ENCODE results near the gene USP17L18.
"Not testable (repeated sequence)": the region's sequence is repeated elsewhere in the genome, so short reads cannot be mapped to it uniquely, and the experiment has no call there.

The USP17L18 gene

DNA sequence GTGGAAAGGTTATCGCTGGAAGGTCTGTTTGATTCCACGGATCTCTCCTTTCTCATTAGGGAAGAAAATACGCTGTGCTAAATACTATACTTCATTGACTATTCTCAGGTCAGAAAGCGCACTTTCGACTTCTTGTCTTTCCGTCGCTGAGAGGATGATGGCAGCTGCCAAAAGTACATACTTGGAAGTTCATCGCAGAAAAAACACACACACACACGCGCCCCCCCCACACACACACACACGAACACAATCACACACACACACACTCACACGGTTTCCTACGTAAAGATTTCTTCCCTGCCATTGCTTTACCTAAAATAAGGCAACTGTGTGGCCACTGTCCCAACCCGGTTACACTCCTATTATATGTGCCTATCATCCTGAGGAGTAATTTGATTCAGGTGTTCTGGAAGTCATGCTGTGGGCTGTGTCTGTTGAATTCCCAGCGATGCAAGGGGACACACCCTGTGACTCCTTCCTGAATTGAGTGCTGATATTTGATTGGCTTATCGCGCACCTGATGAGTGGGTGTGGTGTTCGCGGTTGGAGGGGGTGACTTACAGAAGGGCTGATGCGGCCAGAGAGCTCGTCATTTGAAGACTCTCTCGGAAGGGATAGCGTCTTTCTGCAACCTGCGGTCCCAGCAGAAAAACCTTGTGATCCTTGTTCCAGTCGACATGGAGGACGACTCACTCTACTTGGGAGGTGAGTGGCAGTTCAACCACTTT, at the start of gene USP17L18:
Gene USP17L18, plus strand, starts transcription at position 678 of the 728 bp plus-strand sequence. Its CDS starts 0 bp downstream, at position 678.
- DNase-seq: not testable (repeated sequence)

DNA sequence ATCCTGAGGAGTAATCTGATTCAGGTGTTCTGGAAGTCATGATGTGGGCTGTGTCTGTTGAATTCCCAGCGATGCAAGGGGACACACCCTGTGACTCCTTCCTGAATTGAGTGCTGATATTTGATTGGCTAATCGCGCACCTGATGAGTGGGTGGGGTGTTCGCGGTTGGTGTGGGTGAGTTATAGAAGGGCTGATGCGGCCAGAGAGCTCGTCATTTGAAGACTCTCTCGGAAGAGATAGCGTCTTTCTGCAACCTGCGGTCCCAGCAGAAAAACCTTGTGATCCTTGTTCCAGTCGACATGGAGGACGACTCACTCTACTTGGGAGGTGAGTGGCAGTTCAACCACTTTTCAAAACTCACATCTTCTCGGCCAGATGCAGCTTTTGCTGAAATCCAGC, 38.1 kb upstream of the USP17L18 start, which contains the start of gene USP17L10:
Gene USP17L10, plus strand, starts transcription at position 301 of the 400 bp plus-strand sequence. Its CDS starts 0 bp downstream, at position 301.
- not testable (repeated sequence) for DNase-seq

DNA sequence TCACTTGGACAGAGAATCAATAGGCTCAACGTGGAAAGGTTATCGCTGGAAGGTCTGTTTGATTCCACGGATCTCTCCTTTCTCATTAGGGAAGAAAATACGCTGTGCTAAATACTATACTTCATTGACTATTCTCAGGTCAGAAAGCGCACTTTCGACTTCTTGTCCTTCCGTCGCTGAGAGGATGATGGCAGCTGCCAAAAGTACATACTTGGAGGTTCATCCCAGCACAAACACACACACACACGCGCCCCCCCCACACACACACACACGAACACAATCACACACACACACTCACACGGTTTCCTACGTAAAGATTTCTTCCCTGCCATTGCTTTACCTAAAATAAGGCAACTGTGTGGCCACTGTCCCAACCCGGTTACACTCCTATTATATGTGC, 33.7 kb upstream of the USP17L18 start:
- DNase-seq: not testable (repeated sequence)

GRCh38 chr4:9215105-9215504, 33.3 kb upstream of the USP17L18 start, which contains the start of gene USP17L11:
TSS of gene USP17L11 (plus strand) at chr4:9215405. CDS start at chr4:9215405, 0 bp downstream.
- DNase-seq: not testable (repeated sequence)

DNA sequence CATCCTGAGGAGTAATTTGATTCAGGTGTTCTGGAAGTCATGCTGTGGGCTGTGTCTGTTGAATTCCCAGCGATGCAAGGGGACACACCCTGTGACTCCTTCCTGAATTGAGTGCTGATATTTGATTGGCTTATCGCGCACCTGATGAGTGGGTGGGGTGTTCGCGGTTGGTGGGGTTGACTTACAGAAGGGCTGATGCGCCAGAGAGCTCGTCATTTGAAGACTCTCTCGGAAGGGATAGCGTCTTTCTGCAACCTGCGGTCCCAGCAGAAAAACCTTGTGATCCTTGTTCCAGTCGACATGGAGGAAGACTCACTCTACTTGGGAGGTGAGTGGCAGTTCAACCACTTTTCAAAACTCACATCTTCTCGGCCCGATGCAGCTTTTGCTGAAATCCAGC, 28.6 kb upstream of the USP17L18 start, which contains the start of gene USP17L12:
Gene USP17L12, plus strand, starts transcription at position 301 of the 400 bp plus-strand sequence. Its CDS starts 0 bp downstream, at position 301.
- not testable (repeated sequence) for DNase-seq

DNA sequence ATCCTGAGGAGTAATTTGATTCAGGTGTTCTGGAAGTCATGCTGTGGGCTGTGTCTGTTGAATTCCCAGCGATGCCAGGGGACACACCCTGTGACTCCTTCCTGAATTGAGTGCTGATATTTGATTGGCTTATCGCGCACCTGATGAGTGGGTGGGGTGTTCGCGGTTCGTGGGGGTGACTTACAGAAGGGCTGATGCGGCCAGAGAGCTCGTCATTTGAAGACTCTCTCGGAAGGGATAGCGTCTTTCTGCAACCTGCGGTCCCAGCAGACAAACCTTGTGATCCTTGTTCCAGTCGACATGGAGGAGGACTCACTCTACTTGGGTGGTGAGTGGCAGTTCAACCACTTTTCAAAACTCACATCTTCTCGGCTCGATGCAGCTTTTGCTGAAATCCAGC, 23.8 kb upstream of the USP17L18 start, which contains the start of gene USP17L13:
Gene USP17L13, plus strand, starts transcription at position 301 of the 400 bp plus-strand sequence. Its CDS starts 0 bp downstream, at position 301.
- DNase-seq: not testable (repeated sequence)

DNA sequence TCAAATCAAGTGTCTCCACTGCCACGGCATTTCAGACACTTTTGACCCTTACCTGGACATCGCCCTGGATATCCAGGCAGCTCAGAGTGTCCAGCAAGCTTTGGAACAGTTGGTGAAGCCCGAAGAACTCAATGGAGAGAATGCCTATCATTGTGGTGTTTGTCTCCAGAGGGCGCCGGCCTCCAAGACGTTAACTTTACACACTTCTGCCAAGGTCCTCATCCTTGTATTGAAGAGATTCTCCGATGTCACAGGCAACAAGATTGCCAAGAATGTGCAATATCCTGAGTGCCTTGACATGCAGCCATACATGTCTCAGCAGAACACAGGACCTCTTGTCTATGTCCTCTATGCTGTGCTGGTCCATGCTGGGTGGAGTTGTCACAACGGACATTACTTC, 18.2 kb upstream of the USP17L18 start:
- not testable (repeated sequence) for DNase-seq

DNA sequence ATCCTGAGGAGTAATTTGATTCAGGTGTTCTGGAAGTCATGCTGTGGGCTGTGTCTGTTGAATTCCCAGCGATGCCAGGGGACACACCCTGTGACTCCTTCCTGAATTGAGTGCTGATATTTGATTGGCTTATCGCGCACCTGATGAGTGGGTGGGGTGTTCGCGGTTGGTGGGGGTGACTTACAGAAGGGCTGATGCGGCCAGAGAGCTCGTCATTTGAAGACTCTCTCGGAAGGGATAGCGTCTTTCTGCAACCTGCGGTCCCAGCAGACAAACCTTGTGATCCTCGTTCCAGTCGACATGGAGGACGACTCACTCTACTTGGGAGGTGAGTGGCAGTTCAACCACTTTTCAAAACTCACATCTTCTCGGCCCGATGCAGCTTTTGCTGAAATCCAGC, 14.3 kb upstream of the USP17L18 start, which contains the start of gene USP17L15:
Gene USP17L15, plus strand, starts transcription at position 301 of the 400 bp plus-strand sequence. Its CDS starts 0 bp downstream, at position 301.
- not testable (repeated sequence) for DNase-seq

- DNase-seq: not testable (repeated sequence)
Observed at GRCh38 chr4:9238461-9238860, 10.0 kb upstream of the USP17L18 start.

GRCh38 chr4:9243579-9243978, 4.9 kb upstream of the USP17L18 start, which contains the start of gene USP17L17:
TSS of gene USP17L17 (plus strand) at chr4:9243879. CDS start at chr4:9243879, 0 bp downstream.
- not testable (repeated sequence) for DNase-seq

DNA sequence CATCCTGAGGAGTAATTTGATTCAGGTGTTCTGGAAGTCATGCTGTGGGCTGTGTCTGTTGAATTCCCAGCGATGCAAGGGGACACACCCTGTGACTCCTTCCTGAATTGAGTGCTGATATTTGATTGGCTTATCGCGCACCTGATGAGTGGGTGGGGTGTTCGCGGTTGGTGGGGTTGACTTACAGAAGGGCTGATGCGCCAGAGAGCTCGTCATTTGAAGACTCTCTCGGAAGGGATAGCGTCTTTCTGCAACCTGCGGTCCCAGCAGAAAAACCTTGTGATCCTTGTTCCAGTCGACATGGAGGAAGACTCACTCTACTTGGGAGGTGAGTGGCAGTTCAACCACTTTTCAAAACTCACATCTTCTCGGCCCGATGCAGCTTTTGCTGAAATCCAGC, 4.6 kb downstream of the USP17L18 start, which contains the start of gene USP17L19:
Gene USP17L19, plus strand, starts transcription at position 301 of the 400 bp plus-strand sequence. Its CDS starts 0 bp downstream, at position 301.
- DNase-seq: not testable (repeated sequence)

- not testable (repeated sequence) for DNase-seq
Observed at GRCh38 chr4:9257824-9258223, 9.4 kb downstream of the USP17L18 start, which contains the start of gene USP17L20. TSS of gene USP17L20 (plus strand) at chr4:9258124. CDS start at chr4:9258124, 0 bp downstream.

- DNase-seq: not testable (repeated sequence)
Observed at GRCh38 chr4:9262572-9262971, 14.1 kb downstream of the USP17L18 start, which contains the start of gene USP17L21. TSS of gene USP17L21 (plus strand) at chr4:9262872. CDS start at chr4:9262872, 0 bp downstream.

DNA sequence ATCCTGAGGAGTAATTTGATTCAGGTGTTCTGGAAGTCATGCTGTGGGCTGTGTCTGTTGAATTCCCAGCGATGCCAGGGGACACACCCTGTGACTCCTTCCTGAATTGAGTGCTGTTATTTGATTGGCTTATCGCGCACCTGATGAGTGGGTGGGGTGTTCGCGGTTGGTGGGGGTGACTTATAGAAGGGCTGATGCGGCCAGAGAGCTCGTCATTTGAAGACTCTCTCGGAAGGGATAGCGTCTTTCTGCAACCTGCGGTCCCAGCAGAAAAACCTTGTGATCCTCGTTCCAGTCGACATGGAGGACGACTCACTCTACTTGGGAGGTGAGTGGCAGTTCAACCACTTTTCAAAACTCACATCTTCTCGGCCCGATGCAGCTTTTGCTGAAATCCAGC, 18.9 kb downstream of the USP17L18 start, which contains the start of gene USP17L22:
Gene USP17L22, plus strand, starts transcription at position 301 of the 400 bp plus-strand sequence. Its CDS starts 0 bp downstream, at position 301.
- not testable (repeated sequence) for DNase-seq

DNA sequence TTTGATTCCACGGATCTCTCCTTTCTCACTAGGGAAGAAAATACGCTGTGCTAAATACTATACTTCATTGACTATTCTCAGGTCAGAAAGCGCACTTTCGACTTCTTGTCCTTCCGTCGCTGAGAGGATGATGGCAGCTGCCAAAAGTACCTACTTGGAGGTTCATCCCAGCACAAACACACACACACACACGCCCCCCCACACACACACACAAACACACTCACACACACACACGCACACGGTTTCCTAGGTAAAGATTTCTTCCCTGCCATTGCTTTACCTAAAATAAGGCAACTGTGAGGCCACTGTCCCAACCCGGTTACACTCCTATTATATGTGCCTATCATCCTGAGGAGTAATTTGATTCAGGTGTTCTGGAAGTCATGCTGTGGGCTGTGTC, 23.3 kb downstream of the USP17L18 start:
- not testable (repeated sequence) for DNase-seq

Data from NCI-H774 (cell line).